Inflammatory macrophage treated with lipopolysaccharide for 4 hours (primary cell): ENCODE measurements around the gene RPSA.
"Not testable (repeated sequence)": the region's sequence is repeated elsewhere in the genome, so short reads cannot be mapped to it uniquely, and the experiment has no call there.

ENCODE experiments used
- DNase-seq: peaks from one replicate; pipeline ENCODE4 v3.0.0-alpha.2; 2020

Gene RPSA

GRCh38 chr3:39423436-39423970, 17.0 kb downstream of the RPSA start:
- DNase-seq = no peak

- DNase-seq = peak; percentile 3
Observed at GRCh38 chr3:39426312-39426711, 19.8 kb downstream of the RPSA start.

DNA sequence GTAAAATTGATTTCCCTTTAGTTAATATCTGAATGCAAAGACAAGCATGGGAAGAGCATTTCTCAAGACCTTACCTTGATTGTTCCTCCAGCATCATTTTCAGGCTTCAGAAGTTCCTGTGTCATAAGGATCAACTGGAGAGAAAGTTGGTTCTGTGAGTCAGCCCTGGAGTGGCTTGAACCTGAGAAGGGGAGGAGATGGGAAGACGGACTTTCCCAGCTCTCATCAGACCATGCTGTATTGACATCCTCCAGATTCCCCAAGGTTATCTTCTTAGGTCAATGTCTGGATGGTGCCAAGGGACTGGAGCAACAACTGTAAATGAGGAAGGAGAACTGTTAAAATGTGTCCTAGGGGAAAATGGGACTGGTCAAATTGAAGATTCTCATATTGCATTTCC, 21.0 kb downstream of the RPSA start:
- DNase-seq = no peak

DNA sequence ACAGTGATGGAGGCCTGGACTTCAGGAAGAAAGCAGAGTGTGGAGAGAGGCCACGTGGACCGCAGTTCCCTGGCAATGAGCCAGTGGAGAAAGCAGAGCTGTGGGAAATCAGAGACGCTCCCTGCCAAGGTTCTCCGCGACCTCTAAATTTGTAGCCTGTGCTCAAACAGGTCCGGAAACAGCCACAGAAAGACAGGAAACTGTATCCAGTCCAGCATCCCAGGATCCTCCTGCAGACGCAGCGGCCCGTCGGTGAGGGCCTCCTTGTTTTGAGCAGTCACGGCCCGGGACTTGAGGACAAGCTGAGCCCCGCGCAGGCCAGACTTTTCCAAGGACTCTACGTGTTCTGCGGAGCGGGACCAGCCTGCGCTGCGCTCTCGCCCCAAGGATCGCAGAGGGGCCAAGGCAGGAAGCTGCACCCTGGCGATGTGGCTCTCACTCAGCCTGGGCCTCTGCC, 22.3 kb downstream of the RPSA start:
- DNase-seq = no peak

GRCh38 chr3:39429466-39429865, 22.9 kb downstream of the RPSA start:
- DNase-seq = no peak

- DNase-seq = no peak
Observed at GRCh38 chr3:39432342-39432741, 25.8 kb downstream of the RPSA start.

- no peak for DNase-seq
Observed at GRCh38 chr3:39433642-39434041, 27.1 kb downstream of the RPSA start.

DNA sequence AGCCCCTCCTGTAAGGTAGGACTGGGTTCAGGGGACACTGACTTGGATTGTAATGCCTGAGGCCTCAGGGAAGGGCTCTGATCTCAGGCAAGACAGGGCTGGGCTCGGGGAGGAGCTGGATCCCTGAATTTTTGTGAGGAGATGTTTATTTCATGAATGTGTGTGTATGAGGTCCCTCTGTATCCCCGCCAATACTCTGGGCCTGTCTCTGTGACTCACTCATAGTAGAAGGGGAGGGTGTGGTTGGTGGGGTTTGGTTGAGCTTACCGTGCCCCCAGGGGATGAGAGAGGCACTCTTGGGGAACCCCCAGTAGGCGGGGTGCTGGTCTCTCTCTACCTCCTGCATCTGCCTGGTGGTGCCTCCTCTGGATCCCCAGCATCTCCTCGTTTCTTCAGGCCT, 28.1 kb downstream of the RPSA start:
- DNase-seq = no peak

DNA sequence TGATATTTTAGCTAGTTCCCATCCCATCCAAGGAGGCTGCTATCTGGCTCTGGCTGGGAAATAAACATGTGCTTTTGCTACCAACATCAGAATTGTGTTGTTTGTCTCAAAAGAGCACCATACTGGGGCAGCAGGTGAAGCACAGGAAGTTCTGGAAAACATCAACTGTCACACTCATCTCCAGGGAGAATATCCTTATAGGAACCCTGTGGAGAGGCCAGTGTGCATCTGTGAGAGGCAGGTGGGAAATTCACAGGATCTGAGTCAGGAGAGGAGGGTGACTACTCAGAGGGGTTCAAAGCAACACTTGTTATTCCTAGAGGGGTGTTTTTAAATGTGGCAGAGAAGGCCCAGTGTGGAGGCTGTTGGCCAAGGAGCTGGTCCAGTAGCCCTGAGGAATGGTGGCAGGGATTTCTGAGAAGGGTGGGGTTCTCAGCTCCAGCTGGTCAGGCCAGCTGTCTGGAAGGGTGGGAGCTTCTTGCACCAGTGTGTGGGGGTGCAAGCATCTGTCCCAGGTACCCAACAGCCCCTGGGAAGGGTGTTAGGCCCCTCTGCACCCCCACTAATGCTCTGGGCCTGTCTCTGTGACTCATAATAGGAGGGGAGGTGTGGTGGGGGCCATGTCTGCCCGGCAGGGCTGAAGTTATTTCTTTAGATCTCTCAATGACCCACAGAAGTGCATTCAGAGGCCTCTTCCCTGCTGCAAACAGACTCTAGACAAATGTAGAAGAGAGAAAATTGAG, 28.7 kb downstream of the RPSA start:
- DNase-seq = no peak

DNA sequence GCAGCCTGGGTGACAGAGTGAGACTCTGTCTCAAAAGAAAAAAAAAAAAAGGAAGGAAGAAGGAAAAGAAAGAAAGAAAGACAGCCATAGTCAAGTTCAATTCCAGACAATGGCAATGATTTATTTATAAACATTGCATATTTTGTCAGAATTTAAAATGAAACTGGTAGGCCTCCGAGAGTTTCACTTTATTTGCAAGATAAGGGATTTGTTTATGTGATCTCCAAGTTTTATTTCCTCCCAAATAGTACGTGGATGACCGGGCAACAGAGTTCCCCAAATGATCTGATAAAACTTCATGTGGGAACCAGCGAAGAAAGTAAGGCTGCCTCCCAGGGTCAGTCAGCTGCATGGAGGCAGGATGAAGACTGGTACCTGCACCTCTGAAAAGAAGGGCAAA, 32.4 kb downstream of the RPSA start:
- no peak for DNase-seq

DNA sequence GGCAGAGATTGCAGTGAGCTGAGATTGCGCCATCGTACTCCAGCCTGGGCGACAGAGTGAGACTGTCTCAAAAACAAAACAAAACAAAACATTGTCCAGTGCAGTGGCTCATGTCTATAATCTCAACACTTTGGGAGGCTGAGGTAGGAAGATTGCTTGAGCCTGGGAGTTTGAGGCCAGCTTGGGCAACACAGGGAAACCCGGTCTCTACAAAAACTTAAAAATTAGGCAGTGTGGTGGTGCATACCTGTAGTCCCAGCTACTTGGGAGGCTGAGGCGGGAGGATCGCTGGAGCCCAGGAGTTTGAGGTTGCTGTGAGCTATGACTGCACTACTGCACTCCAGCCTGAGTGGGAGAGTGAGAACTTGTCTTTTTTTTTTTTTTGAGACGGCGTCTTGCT, 33.8 kb downstream of the RPSA start:
- DNase-seq = no peak

DNA sequence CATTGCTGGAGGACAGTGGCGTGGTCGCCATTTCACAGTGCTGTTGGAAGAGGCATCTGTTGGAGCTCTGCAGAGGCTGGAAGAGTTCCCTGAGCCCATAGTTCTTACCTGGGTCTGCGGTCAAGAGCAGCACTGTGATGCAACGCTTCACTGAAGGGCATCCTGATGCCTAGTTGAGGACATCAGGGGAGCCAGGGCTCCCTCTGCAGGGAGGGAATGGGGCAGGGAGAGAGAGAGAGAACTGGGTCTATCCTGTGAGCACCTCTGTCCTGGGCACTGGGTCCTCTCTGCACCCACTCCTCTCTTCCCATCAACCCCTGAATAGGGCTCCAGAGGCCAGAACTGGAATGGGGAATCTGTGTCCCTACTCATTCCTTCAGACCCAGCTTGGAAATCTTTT, 37.0 kb downstream of the RPSA start:
- no peak for DNase-seq

GRCh38 chr3:39445927-39446326, 39.4 kb downstream of the RPSA start:
- DNase-seq = peak; percentile 46

- DNase-seq = no peak
Observed at GRCh38 chr3:39446444-39446843, 39.9 kb downstream of the RPSA start.

DNA sequence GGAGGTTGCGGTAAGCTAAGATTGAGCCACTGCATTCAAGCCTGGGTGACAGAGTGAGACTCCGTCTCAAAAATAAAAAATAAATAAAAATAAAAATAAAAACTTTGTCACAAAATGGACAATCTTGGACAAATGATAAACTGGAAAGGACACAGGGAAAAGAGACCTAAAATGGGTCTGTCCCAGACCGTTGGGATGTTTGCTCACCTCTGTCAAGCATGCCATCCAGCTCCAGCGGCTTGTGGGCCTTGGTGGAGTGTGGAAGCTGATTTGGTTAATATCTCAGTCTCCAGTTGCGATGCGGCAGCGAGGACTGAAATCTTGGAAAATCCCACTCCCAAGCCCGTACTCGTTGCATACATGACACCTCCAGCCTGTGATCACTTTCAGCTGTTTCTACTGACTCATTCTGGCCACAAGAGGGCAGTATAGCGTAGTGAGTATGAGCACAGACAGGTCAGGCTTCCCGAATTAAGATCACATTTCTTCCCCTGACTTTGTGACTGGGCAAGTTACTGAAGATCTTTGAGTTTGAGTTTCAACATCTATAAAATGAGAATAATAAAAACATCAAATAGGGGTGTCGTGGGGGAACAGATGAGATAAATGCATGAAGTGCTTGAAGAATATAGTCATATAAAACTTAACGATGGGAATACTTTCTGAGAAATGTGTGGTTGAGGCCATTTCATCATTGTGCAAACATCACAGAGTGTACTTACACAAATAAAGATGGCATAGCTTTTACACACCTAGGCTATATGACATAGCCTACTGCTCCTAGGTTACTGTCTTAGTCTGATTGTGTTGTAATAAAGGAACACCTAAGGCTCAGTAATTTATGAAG, 41.3 kb downstream of the RPSA start:
- peak; percentile 80 for DNase-seq

- DNase-seq = no peak
Observed at GRCh38 chr3:39448506-39449233, 42.1 kb downstream of the RPSA start.

GRCh38 chr3:39449796-39450195, 43.3 kb downstream of the RPSA start:
- no peak for DNase-seq

DNA sequence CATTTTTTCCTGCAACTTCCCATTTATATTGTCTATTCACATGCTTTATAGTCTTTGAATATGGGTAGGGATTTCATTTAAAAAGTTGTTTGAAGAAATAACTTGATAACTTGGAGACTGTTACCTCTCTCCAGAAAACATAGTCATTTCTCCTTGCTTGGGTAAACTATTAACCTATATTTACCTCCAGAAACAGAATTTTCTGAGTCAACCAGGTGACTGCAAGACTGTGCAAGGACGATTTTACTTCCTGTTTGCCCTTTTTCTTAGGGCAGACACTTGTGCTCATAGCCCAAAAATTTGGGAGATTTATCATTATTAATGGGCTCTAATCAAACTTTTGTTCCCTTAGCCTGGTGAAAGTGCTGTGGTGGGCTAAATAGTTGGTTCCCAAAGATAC, 46.6 kb downstream of the RPSA start:
- DNase-seq = no peak

GRCh38 chr3:39453872-39454271, 47.4 kb downstream of the RPSA start:
- DNase-seq = not testable (repeated sequence)

DNA sequence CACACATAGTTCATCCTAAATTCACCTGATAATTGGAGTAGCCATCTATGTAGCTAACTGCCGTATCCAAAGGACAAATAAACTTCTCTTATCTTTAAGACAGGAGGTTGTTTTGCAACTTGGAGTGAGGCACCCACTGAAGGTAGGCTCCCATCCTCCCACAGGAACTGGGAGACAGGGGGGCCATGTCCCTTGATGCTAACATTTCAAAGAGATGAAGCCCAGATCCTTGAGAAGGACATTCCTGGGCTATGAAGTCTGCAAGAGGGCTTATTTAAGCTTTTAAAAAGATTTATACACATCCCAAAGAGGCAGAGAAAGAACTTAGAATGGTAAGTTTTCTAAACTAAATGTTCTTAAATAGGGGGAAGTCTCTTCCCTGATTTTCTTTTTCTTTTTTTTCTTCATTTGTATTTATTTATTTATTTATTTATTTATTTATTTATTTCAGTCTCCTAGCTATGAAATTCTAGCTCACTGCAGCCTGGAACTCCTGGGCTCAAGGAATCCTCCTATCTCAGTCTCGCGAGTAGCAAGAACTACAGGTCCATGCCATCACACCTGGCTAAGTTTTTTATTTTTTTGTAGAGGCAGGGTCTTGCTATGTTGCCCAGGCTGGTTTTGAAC, 48.2 kb downstream of the RPSA start:
- no peak for DNase-seq

- DNase-seq = no peak
Observed at GRCh38 chr3:39456159-39456558, 49.6 kb downstream of the RPSA start.

DNA sequence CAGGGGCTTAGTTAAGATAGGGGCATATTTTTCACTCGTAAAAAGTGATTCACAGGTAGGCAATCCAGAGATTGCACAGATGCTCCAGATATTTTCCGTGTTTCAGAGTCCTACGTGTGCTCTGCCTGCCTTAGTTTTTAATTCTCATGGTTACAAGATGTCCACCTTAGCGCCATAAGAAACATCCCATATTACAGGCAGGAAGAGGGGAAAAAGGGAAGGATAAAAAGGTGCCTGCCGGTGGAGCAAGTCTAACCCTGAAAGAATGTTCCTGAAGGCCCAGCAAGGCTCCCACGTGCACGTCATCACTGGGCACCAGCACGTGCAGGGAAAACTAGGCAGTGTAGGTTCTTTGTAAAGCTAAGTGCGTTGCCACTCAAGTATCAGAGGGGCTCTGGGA, 50.8 kb downstream of the RPSA start:
- DNase-seq = no peak

- not testable (repeated sequence) for DNase-seq
Observed at GRCh38 chr3:39458579-39458978, 52.1 kb downstream of the RPSA start.
